GM21528 (cell line): Measurements from ENCODE around the gene ARMC5.
"Not testable (repeated sequence)": the region's sequence is repeated elsewhere in the genome, so short reads cannot be mapped to it uniquely, and the experiment has no call there.

Experiments
- ATAC-seq: cut with Tn5 transposase; IDR thresholded peaks from one replicate; pipeline ENCODE4 v1.9.1; 2021; ENCODE audit warnings: mild to moderate bottlenecking, moderate library complexity; ENCODE audit not compliant: unreplicated experiment, low FRiP score

ARMC5 gene

DNA sequence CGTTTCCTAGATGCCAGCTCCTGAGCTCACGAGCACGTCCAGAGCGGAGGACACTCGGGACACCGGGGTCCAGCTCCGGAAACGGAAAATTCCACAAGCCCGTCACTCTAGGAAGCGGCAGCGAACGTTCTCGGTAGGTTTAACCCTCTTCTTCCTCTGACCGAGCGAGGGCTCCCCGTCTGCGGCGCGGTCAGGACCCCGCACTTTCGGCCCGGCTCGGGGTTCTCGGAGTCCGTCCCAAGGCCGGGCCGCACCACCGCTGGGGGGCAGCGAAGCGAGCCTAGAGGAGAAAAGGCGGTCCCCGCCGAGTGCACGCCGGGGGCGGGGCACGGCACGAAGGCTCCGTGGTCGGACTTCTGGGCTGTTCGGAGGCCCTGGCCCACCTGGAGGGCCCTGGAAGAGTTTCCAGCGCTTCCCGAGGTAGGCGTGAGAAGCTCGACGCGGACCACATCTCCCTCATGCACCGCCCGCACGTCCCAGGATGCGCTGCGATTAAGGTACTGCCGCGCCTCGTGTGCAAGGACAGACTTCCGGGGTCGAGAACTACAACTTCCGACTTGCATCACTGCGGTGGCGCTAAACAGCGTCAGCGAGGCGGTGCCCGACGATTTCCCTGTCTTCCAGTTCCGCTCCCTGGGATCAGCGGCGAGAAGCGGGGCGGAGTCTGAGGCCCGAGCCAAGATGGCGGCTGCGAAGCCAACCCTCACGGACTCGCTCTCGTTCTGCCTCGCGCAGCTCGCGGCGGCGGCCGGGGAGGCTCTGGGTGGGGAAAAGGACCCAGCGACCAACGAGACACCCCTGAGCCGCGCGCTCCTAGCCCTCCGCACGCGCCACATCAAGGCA, at the start of gene ARMC5:
TSS of gene ARMC5 (plus strand) at position 658 of the 843 bp plus-strand sequence. CDS start at position 682, 24 bp downstream.
- peak; percentile 81 for ATAC-seq

- ATAC-seq = no peak
Observed at GRCh38 chr16:31410082-31410481, 49.2 kb upstream of the ARMC5 start.

GRCh38 chr16:31411024-31411844, 48.1 kb upstream of the ARMC5 start:
- no peak for ATAC-seq

- no peak for ATAC-seq
Observed at GRCh38 chr16:31412750-31413149, 46.6 kb upstream of the ARMC5 start.

DNA sequence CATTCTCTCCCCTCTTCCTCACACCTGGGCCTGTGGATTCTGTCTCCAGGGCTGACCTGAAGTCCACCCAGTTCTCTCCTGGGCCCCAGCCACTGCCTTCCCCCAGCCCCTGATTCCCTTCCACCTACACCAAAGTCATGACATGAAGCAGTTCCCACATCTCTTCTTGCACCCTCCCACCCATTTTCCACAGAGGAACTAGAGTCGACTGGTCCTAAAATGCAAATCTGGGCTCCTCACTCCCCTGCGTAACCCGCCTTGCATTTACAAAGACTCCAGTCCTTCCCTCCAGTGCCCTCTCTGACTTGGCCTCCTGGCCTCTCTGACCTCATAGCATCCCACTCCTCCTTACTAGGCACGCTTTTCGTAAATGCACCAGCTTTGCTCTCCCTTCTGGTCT, 45.9 kb upstream of the ARMC5 start:
- no peak for ATAC-seq

- ATAC-seq = no peak
Observed at GRCh38 chr16:31413943-31414342, 45.4 kb upstream of the ARMC5 start.

DNA sequence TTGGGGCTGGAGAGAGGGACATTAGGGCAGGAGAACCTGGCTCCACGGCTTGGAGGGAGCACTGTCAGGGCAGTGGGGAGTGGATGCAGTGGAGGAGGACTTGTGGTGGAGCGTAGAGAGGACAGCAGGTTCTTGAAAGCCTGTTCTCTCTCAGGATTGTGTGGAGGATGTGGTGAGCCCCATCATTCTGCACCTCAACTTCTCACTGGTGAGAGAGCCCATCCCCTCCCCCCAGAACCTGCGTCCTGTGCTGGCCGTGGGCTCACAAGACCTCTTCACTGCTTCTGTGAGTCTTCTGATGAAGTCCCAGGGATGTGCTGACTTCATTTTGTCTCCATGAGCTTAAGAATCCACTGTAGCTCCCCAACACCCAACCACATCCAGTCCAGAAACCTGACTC, 44.6 kb upstream of the ARMC5 start:
- no peak for ATAC-seq

- no peak for ATAC-seq
Observed at GRCh38 chr16:31416371-31416770, 42.9 kb upstream of the ARMC5 start.

DNA sequence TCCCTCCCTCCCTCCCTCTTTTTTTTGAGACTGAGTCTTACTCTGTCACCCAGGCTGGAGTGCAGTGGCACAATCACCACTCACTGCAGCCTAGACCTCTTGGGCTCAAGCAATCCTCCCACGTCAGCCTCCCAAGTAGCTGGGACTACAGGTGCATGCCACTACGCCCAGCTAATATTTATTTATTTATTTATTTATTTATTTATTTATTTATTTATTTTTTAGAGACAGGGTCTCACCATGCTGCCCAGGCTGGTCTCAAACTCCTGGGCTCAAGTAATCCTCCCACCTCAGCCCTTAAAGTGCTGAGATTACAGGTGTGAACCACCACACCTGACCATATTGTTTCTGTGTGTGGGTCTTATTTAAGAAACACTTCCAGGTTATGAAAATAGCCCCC, 42.3 kb upstream of the ARMC5 start:
- ATAC-seq = not testable (repeated sequence)

DNA sequence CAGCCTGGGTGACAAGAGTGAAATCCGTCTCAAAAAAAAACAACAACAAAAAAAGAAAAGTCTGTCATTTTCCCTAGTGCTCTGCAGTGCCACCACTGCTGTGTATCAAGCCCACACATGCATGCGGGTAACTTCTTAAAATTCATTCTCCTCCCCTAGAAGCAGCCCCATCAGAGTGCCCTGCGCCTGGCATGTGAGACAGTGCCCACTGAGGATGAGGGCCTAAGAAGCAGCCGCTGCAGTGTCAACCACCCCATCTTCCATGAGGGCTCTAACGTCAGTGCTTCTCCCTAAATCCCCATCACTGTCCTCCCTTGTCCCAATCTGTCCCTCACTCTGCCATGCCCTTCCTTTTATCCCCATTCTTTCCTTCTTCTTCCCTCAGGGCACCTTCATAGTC, 41.4 kb upstream of the ARMC5 start:
- ATAC-seq = no peak

DNA sequence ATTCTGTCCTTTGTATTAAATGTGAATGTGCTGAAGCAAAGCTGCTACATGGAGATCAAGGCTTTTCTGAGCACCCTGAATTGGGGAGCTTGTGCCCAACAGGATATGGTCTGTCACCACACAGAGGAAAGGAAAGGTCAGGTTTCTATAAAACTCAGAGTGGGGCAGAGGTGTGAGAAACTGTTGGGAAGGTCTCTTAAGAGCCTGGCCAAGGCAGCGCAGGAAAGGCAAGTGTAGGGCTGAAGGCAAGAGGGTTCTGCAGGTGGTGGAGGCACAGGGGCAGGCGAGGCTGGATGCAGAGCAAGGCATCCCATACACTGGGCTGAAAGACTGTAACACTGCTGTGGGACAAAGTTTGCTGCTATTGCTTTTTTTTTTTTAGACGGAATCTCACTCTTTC, 39.3 kb upstream of the ARMC5 start:
- ATAC-seq = no peak

- no peak for ATAC-seq
Observed at GRCh38 chr16:31421587-31421986, 37.7 kb upstream of the ARMC5 start.

GRCh38 chr16:31423241-31423640, 36.1 kb upstream of the ARMC5 start:
- no peak for ATAC-seq

DNA sequence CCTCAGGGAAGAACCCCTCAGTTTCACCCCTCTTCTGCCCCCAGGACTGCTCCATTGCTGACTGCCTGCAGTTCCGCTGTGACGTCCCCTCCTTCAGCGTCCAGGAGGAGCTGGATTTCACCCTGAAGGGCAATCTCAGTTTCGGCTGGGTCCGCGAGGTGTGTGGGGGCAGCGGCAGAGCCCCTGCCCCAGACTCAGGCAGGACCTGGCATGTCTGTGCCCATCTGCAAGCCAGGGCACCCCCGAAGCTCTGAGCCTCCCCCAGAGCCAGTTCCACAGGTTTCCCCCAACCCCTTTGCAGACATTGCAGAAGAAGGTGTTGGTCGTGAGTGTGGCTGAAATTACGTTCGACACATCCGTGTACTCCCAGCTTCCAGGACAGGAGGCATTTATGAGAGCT, 35.5 kb upstream of the ARMC5 start:
- no peak for ATAC-seq

- no peak for ATAC-seq
Observed at GRCh38 chr16:31427441-31428278, 31.6 kb upstream of the ARMC5 start.

DNA sequence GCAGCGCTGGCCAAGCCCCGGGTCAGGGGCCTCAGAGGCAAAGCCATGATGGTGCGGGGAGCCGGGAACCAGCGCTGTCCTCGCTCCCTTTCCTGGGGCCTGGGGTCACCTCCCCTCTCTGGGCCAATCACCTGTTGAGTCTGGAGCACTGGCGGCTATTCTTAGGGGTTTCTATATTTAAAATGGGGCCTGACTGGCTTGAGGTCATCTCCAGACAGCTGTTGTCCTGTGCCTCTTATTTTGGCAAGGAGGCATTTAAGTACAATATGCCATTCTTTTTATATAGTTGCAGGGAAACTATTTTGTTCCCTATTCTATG, 31.1 kb upstream of the ARMC5 start, which contains the start of gene COX6A2:
TSS of gene COX6A2 (minus strand) at position 82 of the 319 bp plus-strand sequence. CDS start at position 47, 35 bp downstream.
- ATAC-seq = no peak

DNA sequence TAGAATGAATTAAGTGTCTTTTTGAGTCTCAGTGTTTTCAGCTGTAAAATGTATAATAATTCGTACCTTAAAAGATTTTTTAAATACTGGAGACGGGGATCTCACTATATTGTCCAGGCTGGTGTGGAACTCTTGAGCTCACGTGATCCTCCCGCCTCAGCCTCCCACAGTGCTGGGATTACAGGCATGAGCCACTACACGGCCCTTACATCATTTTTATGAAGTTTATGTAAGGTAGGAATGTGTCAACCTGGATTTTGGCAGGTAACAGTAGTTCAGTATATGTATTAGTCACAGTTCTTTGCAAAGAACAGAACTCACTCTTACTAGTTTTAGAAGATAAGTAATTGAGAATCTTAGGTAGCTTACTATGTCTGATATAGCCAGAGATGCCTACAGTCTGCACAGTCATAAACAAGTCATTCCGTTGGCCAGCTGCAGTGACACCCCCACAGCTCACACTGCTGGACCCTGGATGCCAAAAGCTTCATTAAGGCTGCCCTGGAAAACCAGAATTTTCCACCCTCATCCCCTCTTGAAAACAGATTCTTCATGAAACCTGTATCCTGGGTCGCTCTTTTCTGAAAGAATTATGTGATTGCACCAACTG, 30.6 kb upstream of the ARMC5 start:
- ATAC-seq = no peak

DNA sequence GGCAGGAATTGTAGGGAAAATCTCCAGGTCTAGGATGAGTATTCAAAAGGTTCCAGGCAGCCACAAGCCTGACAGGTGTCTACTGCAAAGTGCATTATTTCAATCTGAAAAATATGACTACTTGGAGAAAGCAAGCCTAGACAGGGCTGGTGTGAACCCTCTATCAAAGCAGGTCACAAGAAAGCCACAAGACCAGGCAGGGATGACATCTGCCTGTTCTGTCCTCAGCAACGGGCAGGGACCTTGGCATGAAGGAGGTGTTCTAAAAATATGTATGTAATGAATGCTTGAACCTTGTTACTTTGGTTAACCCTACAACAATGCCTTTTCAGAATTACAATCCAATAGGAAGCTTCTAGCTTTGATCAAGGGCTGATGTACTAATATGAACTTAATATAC, 30.0 kb upstream of the ARMC5 start:
- no peak for ATAC-seq

GRCh38 chr16:31429796-31430195, 29.5 kb upstream of the ARMC5 start:
- no peak for ATAC-seq

DNA sequence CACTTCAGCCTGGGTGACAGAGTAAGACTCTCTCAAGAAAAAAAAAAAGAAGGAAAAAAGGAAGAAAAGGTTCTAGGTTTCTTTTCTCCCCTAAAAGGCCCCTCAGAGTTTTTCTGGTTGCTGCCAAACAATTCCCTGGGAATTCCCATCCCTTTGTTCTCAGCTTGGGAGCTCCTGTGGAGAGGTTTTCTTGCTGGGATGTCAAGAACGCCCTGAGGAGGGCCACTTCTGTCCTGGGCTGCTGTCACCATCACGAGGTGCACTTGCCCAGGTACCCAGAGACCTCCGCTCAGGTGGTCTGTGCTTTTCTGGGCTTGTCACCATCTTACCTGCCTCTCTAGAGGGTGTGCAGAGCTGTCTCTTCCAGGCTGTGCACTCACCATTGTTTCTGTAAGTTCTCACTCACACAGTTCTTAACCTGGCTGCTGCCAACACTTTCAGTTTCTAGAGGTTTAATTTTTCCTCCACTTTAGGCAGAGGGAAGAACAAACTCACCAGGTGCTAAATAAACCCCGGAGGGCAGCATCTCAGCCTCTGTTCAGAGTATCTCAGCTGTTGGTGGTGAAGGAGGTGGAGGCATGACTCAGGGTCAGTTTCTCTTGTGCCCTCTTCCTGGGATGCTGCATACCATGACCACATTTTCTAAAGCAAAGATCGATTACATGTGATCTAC, 28.8 kb upstream of the ARMC5 start:
- no peak for ATAC-seq
